CD14-positive monocyte (primary cell): ENCODE data around the gene PILRA. TPM values are rescaled to one million over a fixed set of nuclear protein-coding genes. Genes with fewer than 3 reads are reported as not detected.
A peak's percentile ranks its signal among the peaks of the same experiment; 100 is the strongest.
"Not testable (repeated sequence)": the region's sequence is repeated elsewhere in the genome, so short reads cannot be mapped to it uniquely, and the experiment has no call there.

Experiments used
- DNase-seq, 3 donors: peaks; one replicate each; pipeline ENCODE4 v3.0.0-alpha.2; 2011 to 2022
- H2AFZ ChIP-seq: 2 replicates; pipeline ENCODE4 v1.6.0; 2012; ENCODE audit warnings: mild to moderate bottlenecking, low read depth, low read length, inconsistent platforms; ENCODE audit not compliant: insufficient read depth, poor library complexity, severe bottlenecking
- H3K27ac ChIP-seq, 2 donors: 1 replicate in 1 of 2; 2 replicates in 1 of 2; pipeline ENCODE4 v1.5.1; 2012 to 2013; ENCODE audit warnings: low read length in 2 of 2, control low read depth in 1 of 2, inconsistent platforms in 1 of 2, low read depth in 1 of 2, mild to moderate bottlenecking in 1 of 2
- H3K27me3 ChIP-seq, 2 donors: one replicate each; pipeline versions ENCODE4 v1.6.0 to v1.6.1; 2011 to 2013; ENCODE audit warnings: low read length in 2 of 2; ENCODE audit not compliant: control insufficient read depth in 2 of 2, insufficient read depth in 2 of 2
- H3K36me3 ChIP-seq, 2 donors: replicated peaks in 1 of 2; 1 replicate in 1 of 2; 2 replicates in 1 of 2; pipeline versions ENCODE4 v1.5.1 to v1.6.1; 2012 to 2013; ENCODE audit warnings: low read length in 2 of 2, control low read depth in 1 of 2, inconsistent platforms in 1 of 2, mild to moderate bottlenecking in 1 of 2; ENCODE audit not compliant: insufficient read depth in 2 of 2, control insufficient read depth in 1 of 2
- H3K4me1 ChIP-seq, 2 donors: 1 replicate in 1 of 2; 2 replicates in 1 of 2; pipeline versions ENCODE4 v1.5.1 to v1.6.1; 2012 to 2013; ENCODE audit warnings: low read length in 2 of 2, control low read depth in 1 of 2, inconsistent platforms in 1 of 2, mild to moderate bottlenecking in 1 of 2, moderate library complexity in 1 of 2; ENCODE audit not compliant: insufficient read depth in 2 of 2, control insufficient read depth in 1 of 2
- H3K4me2 ChIP-seq: replicated peaks from 2 replicates; pipeline ENCODE3; 2012; ENCODE audit warnings: low read length, moderate library complexity, mild to moderate bottlenecking; ENCODE audit not compliant: poor library complexity, severe bottlenecking; ENCODE audit errors: extremely low read depth
- H3K4me3 ChIP-seq, 3 experiments: fragments of 200-600 bp in 1 of 3; sonication (generic) in 1 of 3; replicated peaks in 1 of 3; 1 replicate in 2 of 3; 2 replicates in 1 of 3; pipeline ENCODE4 v1.5.1; 2011 to 2013; ENCODE audit warnings: low read length in 3 of 3, mild to moderate bottlenecking in 3 of 3, control low read depth in 2 of 3, low read depth in 2 of 3, inconsistent platforms in 1 of 3, moderate library complexity in 1 of 3
- H3K79me2 ChIP-seq: 2 replicates; pipeline ENCODE4 v1.6.0; 2012; ENCODE audit warnings: mild to moderate bottlenecking, control low read depth, inconsistent platforms, low read length, moderate library complexity; ENCODE audit not compliant: insufficient read depth
- H3K9ac ChIP-seq: 2 replicates; pipeline ENCODE4 v1.6.0; 2017; ENCODE audit warnings: low read length, mild to moderate bottlenecking; ENCODE audit not compliant: insufficient read depth, poor library complexity, severe bottlenecking
- H3K9me3 ChIP-seq, 2 donors: replicated peaks in 1 of 2; 1 replicate in 1 of 2; 2 replicates in 1 of 2; pipeline versions ENCODE4 v1.5.1 to v1.6.1; 2012 to 2013; ENCODE audit warnings: low read length in 2 of 2, control low read depth in 1 of 2; ENCODE audit not compliant: control insufficient read depth in 1 of 2, insufficient read depth in 1 of 2
- H4K20me1 ChIP-seq: 2 replicates; pipeline ENCODE4 v1.6.0; 2012; ENCODE audit warnings: mild to moderate bottlenecking, low read length, control low read depth, moderate library complexity; ENCODE audit not compliant: insufficient read depth
- H3K27ac Mint-ChIP-seq, 7 donors: one replicate each; pipeline ENCODE4 v1.8.0; 2020; ENCODE audit warnings: mild to moderate bottlenecking in 7 of 7, mixed read lengths in 7 of 7, moderate library complexity in 6 of 7, inconsistent platforms in 2 of 7
- H3K27me3 Mint-ChIP-seq, 3 donors: one replicate each; pipeline ENCODE4 v1.8.0; 2021 to 2022; ENCODE audit warnings: low read depth in 3 of 3, mild to moderate bottlenecking in 3 of 3, mixed read lengths in 3 of 3, moderate library complexity in 3 of 3, inconsistent platforms in 1 of 3
- H3K36me3 Mint-ChIP-seq, 2 donors: one replicate each; pipeline ENCODE4 v1.8.0; 2020; ENCODE audit warnings: mixed read lengths in 2 of 2, inconsistent platforms in 1 of 2, mild to moderate bottlenecking in 1 of 2
- H3K4me1 Mint-ChIP-seq: one replicate; pipeline ENCODE4 v1.8.0; 2020; ENCODE audit warnings: mild to moderate bottlenecking, mixed read lengths
- H3K4me3 Mint-ChIP-seq, 2 donors: one replicate each; pipeline ENCODE4 v1.8.0; 2020; ENCODE audit warnings: mild to moderate bottlenecking in 2 of 2, mixed read lengths in 2 of 2, moderate library complexity in 1 of 2
- H3K9me3 Mint-ChIP-seq, 7 donors: one replicate each; pipeline ENCODE4 v1.8.0; 2020 to 2022; ENCODE audit warnings: mixed read lengths in 7 of 7, mild to moderate bottlenecking in 6 of 7, moderate library complexity in 6 of 7, inconsistent platforms in 2 of 7
- CTCF ChIP-seq: fragments of 200-600 bp; IDR thresholded peaks from one replicate; pipeline ENCODE4 v1.8.0; 2022; ENCODE audit warnings: antibody characterized with exemption, mild to moderate bottlenecking
- WGBS: methylation state at CpG from one replicate; pipeline ENCODE4 v1.1.5; 2013; ENCODE audit warnings: missing lambda C conversion rate; ENCODE audit not compliant: insufficient coverage; 5-methylcytosine and 5-hydroxymethylcytosine counted together
- intact Hi-C, 2 donors: fragments of 100-400 bp; cut with micrococcal nuclease; formaldehyde crosslinking; loops; one replicate each; pipeline versions ENCODE4 v1.15.0 to v1.15.1; 2023
- polyA minus RNA-seq: library from RNA; depleted of rRNA, polyadenylated mRNA; stranded (reverse); fragments of >200 nt; gene quantifications from 2 replicates; pipeline ENCODE4 v1.2.3, GENCODE V29; 2012
- polyA plus RNA-seq, 3 donors: library from polyadenylated mRNA; depleted of rRNA in 1 of 3; unstranded in 2 of 3; stranded (reverse) in 1 of 3; fragments of 300-500 nt in 2 of 3; fragments of >200 nt in 1 of 3; fragmentation: Illumina TruSeq in 2 of 3; gene quantifications; 1 replicate in 2 of 3; 2 replicates in 1 of 3; pipeline ENCODE4 v1.2.3, GENCODE V29; 2012 to 2021
- total RNA-seq, 12 experiments: library from RNA in 1 of 12; stranded (reverse) in 1 of 12; fragments of 120-200 nt in 1 of 12; gene quantifications; one replicate each; pipeline ENCODE4 v1.2.4 and lab custom pipeline; 2013 to 2026; ENCODE audit warnings: mixed read lengths in 6 of 12, inconsistent platforms in 1 of 12

Gene PILRA
- total RNA-seq (2013): 332 TPM
- polyA plus RNA-seq (100 to 1,000 TPM; 316 to 491 (median 364) TPM), polyA minus RNA-seq (173 and 311 TPM in 2 replicates), total RNA-seq (lab: John Stamatoyannopoulos, UW) (43.7 to 145 (median 95.0) reads per million in 11 experiments)

GRCh38 chr7:100373261-100373831 lies at the start of gene PILRA:
Gene PILRA (plus strand): TSS chr7:100373487. CDS start chr7:100373657, 170 bp downstream.
- Mint-ChIP-seq H3K4me3 (peak within 1 kb of the TSS; percentile 96 to 98), H3K27ac (peak within 1 kb of the TSS; percentile 99 to 100 (median 99)), H3K9me3 (no peaks in the 10 kb centered on the region), H3K27me3 (peaks cover 0 to 6% (median 0%) of the 10 kb centered on the region in 3 donors), H3K4me1 (peaks cover 86% of the 10 kb centered on the region), H3K36me3 (peaks cover 31 to 42% of the 10 kb centered on the region in 2 donors)
- H3K27me3 ChIP-seq: no peaks in the 10 kb centered on the region
- DNase-seq: peak; percentile 80 to 92 (median 88)
- peak within 1 kb of the TSS; percentile 98 to 99 for H3K27ac ChIP-seq
- H3K9ac ChIP-seq: peak within 1 kb of the TSS; percentile 87
- H3K4me3 ChIP-seq: peak within 1 kb of the TSS; percentile 88 to 94 (median 89)
- peaks cover 92 to 97% of the 10 kb centered on the region in 2 donors for H3K4me1 ChIP-seq
- no peak within 1 kb of the TSS for H2AFZ ChIP-seq
- H3K79me2 ChIP-seq: peaks cover 79% of the 10 kb centered on the region
- H3K9me3 ChIP-seq: no peaks in the 10 kb centered on the region
- TF ChIP-seq CTCF: no peak
- peaks cover 5% of the 10 kb centered on the region for H4K20me1 ChIP-seq
- peak within 1 kb of the TSS; percentile 100 for H3K4me2 ChIP-seq
- 13% methylated on average over 8 of the region's 12 CpGs for WGBS
- peaks cover 8 to 36% of the 10 kb centered on the region in 2 donors for H3K36me3 ChIP-seq
- intact Hi-C loops: no loop called here

GRCh38 chr7:100324194-100324593 lies 49.1 kb upstream of the PILRA start:
- H3K36me3 Mint-ChIP-seq: peaks cover 47 to 69% of the 10 kb centered on the region in 2 donors
- H3K9me3 Mint-ChIP-seq, H3K27me3 Mint-ChIP-seq, H3K4me1 ChIP-seq, H3K9me3 ChIP-seq, H3K79me2 ChIP-seq, H3K27me3 ChIP-seq, H3K4me2 ChIP-seq, H3K27ac Mint-ChIP-seq, intact Hi-C loops, H2AFZ ChIP-seq, H3K4me1 Mint-ChIP-seq, H4K20me1 ChIP-seq, H3K4me3 ChIP-seq, H3K9ac ChIP-seq, H3K4me3 Mint-ChIP-seq, DNase-seq, H3K27ac ChIP-seq: not testable (repeated sequence)
- H3K36me3 ChIP-seq: peaks cover 4 to 10% of the 10 kb centered on the region in 2 donors
- no CpG with 5 or more reads among the region's 13 CpGs for WGBS

GRCh38 chr7:100325671-100326070 lies 47.6 kb upstream of the PILRA start:
- peaks cover 41 to 65% of the 10 kb centered on the region in 2 donors for H3K36me3 Mint-ChIP-seq
- H3K27ac Mint-ChIP-seq: not testable (repeated sequence)

GRCh38 chr7:100326914-100327313 lies 46.4 kb upstream of the PILRA start:
- H3K27ac Mint-ChIP-seq, H3K27ac ChIP-seq, H3K4me2 ChIP-seq, H3K4me1 Mint-ChIP-seq, H3K27me3 Mint-ChIP-seq, H3K27me3 ChIP-seq, H2AFZ ChIP-seq, intact Hi-C loops, H4K20me1 ChIP-seq, H3K4me1 ChIP-seq, H3K9me3 Mint-ChIP-seq, H3K9me3 ChIP-seq, H3K9ac ChIP-seq, H3K4me3 ChIP-seq, DNase-seq, H3K4me3 Mint-ChIP-seq, H3K79me2 ChIP-seq: not testable (repeated sequence)
- H3K36me3 Mint-ChIP-seq: peaks cover 41 to 65% of the 10 kb centered on the region in 2 donors
- 100% methylated on average over 6 of the region's 11 CpGs for WGBS
- peaks cover 4 to 14% of the 10 kb centered on the region in 2 donors for H3K36me3 ChIP-seq

More at GRCh38 chr7:100325671-100326070, 47.6 kb upstream of the PILRA start:
- H3K4me1 ChIP-seq, H3K4me3 Mint-ChIP-seq, H3K9ac ChIP-seq, H3K27me3 ChIP-seq, H3K4me2 ChIP-seq, DNase-seq, H3K9me3 ChIP-seq, H3K4me1 Mint-ChIP-seq, H3K9me3 Mint-ChIP-seq, H2AFZ ChIP-seq, H3K27ac ChIP-seq, intact Hi-C loops, H3K27me3 Mint-ChIP-seq, H4K20me1 ChIP-seq, H3K4me3 ChIP-seq, H3K79me2 ChIP-seq: not testable (repeated sequence)
- 18% methylated on average over 2 of the region's 9 CpGs for WGBS
- H3K36me3 ChIP-seq: peaks cover 4 to 14% of the 10 kb centered on the region in 2 donors
